Lower lobe of right lung (tissue), 2 donors: ENCODE measurements around the gene PER2. TPM values are rescaled to one million over a fixed set of nuclear protein-coding genes. Genes with fewer than 3 reads are reported as not detected.
A peak's percentile ranks its signal among the peaks of the same experiment; 100 is the strongest.

Experiments
- ATAC-seq, 2 donors: fragments of 200-7000 bp; cut with Tn5 transposase; one replicate each; pipeline ENCODE4 v1.9.1; 2020 to 2022; ENCODE audit warnings: mild to moderate bottlenecking in 2 of 2, moderate library complexity in 2 of 2
- DNase-seq: peaks from one replicate; pipeline ENCODE4 v3.0.0-alpha.2; 2020
- H3K27ac ChIP-seq: fragments of 200-600 bp; one replicate; pipeline ENCODE4 v1.8.0; 2022
- H3K27me3 ChIP-seq: fragments of 200-600 bp; one replicate; pipeline ENCODE4 v1.8.0; 2022; ENCODE audit warnings: low read depth
- H3K36me3 ChIP-seq: fragments of 200-600 bp; one replicate; pipeline ENCODE4 v1.8.0; 2022; ENCODE audit warnings: mild to moderate bottlenecking
- H3K4me1 ChIP-seq: fragments of 200-600 bp; one replicate; pipeline ENCODE4 v1.8.0; 2022
- H3K4me3 ChIP-seq: fragments of 200-600 bp; one replicate; pipeline ENCODE4 v1.8.0; 2022; ENCODE audit warnings: mild to moderate bottlenecking
- H3K9me3 ChIP-seq: fragments of 200-600 bp; one replicate; pipeline ENCODE4 v1.8.0; 2022
- intact Hi-C: fragments of 100-400 bp; cut with DNase I; formaldehyde crosslinking; loops from one replicate; pipeline ENCODE4 v1.11.0; 2022
- total RNA-seq: library from RNA; stranded (reverse); fragmentation: NEBNext Ultra II Directional; extraction: Animal tissue kit (Norgen Biotek cat#: 25700); gene quantifications from one replicate; pipeline ENCODE4 v1.2.1, GENCODE V29; 2021
- TF ChIP-seq, protein P1 (sequence below): fragments of 200-600 bp; IDR thresholded peaks from one replicate; pipeline ENCODE4 v1.8.0; 2022; ENCODE audit warnings: antibody characterized with exemption, mild to moderate bottlenecking
- donor health status: DM: no; HTN: yes; CAD: no; lungs with severe emphysema.

PER2 gene
- total RNA-seq, 1 donor from 2014 or later = 24.9 TPM

DNA sequence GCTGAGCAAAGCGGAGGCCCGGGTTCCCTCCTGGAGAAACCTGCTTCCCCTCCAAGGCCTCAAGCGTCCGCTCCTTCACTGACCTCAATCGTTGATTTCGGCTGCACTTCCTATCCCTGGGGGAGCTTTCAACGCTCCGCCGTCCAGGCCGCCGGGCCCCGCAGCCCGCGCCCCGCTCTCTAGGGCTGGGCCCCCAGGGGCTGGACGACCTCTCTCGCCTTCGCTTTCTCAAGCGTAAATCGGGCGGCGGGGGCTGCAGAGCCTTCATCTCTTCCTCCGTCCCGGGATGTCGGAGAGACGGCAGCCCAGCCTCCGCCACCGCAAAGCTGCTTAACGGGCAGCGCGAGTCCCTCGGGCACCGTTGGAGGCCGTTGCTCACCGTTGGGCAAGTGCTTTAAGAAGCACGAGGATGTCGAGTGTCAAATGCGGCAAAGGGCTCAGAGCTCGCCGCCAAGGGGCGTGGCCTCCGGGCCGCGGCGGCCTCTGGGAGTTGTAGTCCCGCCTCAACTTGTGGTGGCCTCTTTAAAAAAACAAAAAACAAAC, 57.1 kb downstream of the PER2 start:
- H3K27ac ChIP-seq = peak overlapping the region; percentile 67
- intact Hi-C loops = no loop called here

DNA sequence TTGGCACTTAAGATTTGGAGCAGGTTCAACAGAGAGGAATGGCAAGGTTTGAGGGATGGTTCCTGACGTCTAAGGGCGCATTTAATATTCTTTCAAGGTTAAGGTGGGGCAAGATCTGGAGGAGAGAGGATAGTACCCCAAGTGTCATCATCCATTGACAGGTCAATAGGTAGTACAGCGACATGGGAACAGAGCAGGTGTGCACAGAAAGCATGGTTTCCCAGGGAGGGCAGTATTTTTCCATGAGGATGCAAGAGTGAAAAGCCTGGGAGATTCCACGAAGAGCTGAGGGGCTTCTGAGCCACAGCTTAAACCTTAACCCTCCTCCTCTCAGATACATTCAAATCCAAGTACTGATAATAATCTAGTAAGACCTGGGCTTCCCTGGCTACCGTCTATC, 57.7 kb downstream of the PER2 start:
- H3K27me3 ChIP-seq = no peaks in the 10 kb centered on the region
- H3K36me3 ChIP-seq = no peaks in the 10 kb centered on the region
- peak overlapping the region; percentile 72 for H3K4me3 ChIP-seq
- DNase-seq = no peak
- no peak for ATAC-seq
- intact Hi-C loops = no loop called here
- H3K4me1 ChIP-seq = peaks cover 13% of the 10 kb centered on the region
- H3K27ac ChIP-seq = no peak overlapping the region
- no peaks in the 10 kb centered on the region for H3K9me3 ChIP-seq
- TF ChIP-seq, protein P1, sequence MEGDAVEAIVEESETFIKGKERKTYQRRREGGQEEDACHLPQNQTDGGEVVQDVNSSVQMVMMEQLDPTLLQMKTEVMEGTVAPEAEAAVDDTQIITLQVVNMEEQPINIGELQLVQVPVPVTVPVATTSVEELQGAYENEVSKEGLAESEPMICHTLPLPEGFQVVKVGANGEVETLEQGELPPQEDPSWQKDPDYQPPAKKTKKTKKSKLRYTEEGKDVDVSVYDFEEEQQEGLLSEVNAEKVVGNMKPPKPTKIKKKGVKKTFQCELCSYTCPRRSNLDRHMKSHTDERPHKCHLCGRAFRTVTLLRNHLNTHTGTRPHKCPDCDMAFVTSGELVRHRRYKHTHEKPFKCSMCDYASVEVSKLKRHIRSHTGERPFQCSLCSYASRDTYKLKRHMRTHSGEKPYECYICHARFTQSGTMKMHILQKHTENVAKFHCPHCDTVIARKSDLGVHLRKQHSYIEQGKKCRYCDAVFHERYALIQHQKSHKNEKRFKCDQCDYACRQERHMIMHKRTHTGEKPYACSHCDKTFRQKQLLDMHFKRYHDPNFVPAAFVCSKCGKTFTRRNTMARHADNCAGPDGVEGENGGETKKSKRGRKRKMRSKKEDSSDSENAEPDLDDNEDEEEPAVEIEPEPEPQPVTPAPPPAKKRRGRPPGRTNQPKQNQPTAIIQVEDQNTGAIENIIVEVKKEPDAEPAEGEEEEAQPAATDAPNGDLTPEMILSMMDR = no peak

More for the DNA sequence above, 57.1 kb downstream of the PER2 start:
- no peaks in the 10 kb centered on the region for H3K36me3 ChIP-seq
- peak; percentile 88 for DNase-seq
- peaks cover 13% of the 10 kb centered on the region for H3K4me1 ChIP-seq
- peak overlapping the region; percentile 72 for H3K4me3 ChIP-seq
- H3K9me3 ChIP-seq = no peaks in the 10 kb centered on the region
- TF ChIP-seq, protein P1 = no peak
- peak; percentile 77 to 88 for ATAC-seq
- no peaks in the 10 kb centered on the region for H3K27me3 ChIP-seq

DNA sequence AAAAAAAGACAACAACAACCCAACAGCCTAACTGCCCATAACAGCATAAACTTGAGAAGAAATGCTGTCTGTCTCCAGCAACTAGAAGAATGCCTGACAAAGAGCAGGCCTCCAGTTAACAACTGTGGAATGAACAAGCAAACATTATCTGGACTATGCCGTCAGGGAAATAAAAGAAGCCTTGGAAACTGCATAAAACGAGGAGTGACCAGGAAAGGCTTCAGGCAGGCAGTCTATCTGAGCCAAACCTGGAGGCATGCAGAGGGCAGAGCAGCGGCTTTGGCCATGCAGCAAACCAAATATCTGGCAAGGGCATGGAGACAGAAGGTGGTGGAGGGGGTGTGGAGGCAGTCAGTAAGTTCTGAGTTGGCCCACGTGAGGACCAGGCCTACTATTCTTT, 59.7 kb downstream of the PER2 start:
- H3K4me1 ChIP-seq = peaks cover 13% of the 10 kb centered on the region
- H3K36me3 ChIP-seq = no peaks in the 10 kb centered on the region
- no peak overlapping the region for H3K4me3 ChIP-seq
- intact Hi-C loops = no loop called here
- TF ChIP-seq, protein P1 = no peak
- no peak overlapping the region for H3K27ac ChIP-seq
- ATAC-seq (no peak), DNase-seq (no peak)
- H3K27me3 ChIP-seq = no peaks in the 10 kb centered on the region
- no peaks in the 10 kb centered on the region for H3K9me3 ChIP-seq

DNA sequence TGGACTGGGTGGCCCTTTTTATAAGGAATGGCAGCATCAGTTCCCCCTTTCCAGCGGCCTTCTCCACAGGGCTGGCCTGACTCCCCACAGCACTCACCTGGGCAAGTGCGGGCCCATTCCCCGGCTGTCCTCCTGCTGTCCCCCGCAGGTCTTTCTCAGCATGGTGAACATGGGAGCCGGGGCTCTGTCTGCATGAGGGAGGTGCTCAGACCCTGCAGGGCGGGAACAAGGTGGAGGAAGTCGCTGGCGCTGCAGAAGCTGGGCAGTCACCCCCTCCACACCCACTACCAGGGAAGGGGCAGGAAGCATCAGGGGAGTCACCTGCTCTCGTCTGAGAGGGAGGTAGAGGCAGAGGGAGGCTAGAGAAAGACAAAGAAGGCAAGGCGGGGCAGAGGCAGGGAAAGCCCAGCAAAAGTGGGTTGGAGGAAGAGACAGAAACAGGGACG, 60.8 kb downstream of the PER2 start:
- TF ChIP-seq, protein P1 = no peak
- Histone ChIP-seq H3K4me1 (peaks cover 13% of the 10 kb centered on the region), H3K9me3 (no peaks in the 10 kb centered on the region), H3K27ac (no peak overlapping the region), H3K27me3 (no peaks in the 10 kb centered on the region), H3K4me3 (no peak overlapping the region), H3K36me3 (no peaks in the 10 kb centered on the region)
- intact Hi-C loops = no loop called here
- ATAC-seq (no peak), DNase-seq (no peak)

DNA sequence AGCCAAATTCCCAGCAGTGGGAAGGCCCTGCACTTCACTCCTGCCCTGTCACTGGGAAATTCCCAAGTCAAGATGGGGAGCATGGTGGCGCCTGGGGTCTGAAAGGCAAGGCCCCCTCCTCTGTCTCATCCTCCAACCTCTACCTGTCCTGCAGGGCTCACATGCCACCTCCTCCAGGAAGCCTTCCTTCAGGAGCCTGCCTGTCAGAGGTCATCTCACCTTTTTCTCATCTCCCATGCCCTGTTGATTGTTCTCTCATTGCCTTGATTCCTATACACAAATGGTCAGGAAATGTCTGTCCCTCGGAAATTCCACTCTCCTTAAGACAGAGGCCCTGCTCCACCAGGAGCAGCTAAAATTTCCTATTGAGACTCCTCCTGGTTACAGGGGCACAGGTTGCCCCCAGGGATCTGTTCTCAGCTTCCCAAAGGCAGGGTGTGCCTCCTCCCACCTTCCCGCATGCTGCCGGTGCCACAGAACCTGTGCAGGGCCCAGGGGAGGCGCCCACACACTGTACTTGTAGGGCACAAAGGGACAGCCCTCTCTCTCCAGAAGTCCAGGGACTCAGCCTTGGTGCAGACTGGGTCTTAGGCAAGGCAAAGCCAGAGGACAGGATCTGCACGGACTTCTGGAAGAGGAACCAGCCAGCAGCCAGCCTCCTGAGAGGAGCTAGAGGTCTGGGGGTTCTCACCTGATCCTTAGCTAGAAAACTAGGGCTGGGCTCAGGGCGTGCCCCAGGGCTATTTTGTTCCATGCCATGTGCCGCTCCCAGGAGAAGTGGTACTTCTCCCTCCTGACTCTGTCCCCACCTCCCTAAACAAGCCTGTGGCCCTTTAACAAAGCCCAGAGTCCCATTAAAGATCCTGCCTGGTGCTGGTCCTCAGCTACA, 61.5 kb downstream of the PER2 start:
- no peak overlapping the region for H3K4me3 ChIP-seq
- ATAC-seq (peak; percentile 57 to 61), DNase-seq (no peak)
- H3K4me1 ChIP-seq = peaks cover 11% of the 10 kb centered on the region
- intact Hi-C loops = no loop called here
- H3K27ac ChIP-seq = no peak overlapping the region
- H3K36me3 ChIP-seq = no peaks in the 10 kb centered on the region
- TF ChIP-seq, protein P1 = no peak
- no peaks in the 10 kb centered on the region for H3K27me3 ChIP-seq
- no peaks in the 10 kb centered on the region for H3K9me3 ChIP-seq
